ENCODE data around the gene S100PBP.

The S100PBP gene

GRCh38 chr1:32797456-32797855 is 20.0 kb upstream of the S100PBP start:
- Histone ChIP-seq H3K9me2 (replicated peaks; ENCODE audit: low read depth, low read length) (no peaks in the 10 kb centered on the region), H4K20me1 (ENCODE audit: insufficient read depth, low read length, poor library complexity, severe bottlenecking) (peaks cover 4% of the 10 kb centered on the region), H3K9me3 (ENCODE audit: insufficient read depth, low read depth, low read length) (no peaks in the 10 kb centered on the region), H3K4me1 (ENCODE audit: insufficient read depth, low read length, poor library complexity, severe bottlenecking) (no peaks in the 10 kb centered on the region), H3K79me2 (ENCODE audit: insufficient read depth, low read length) (no peaks in the 10 kb centered on the region), H2AFZ (ENCODE audit: low read length) (no peak overlapping the region), H3K9ac (ENCODE audit: low read depth, low read length, poor library complexity, severe bottlenecking) (no peak overlapping the region), H3K4me3 (ENCODE audit: low read length, poor library complexity, severe bottlenecking) (no peak overlapping the region), H3K36me3 (ENCODE audit: insufficient read depth, low read length) (peaks cover 59% of the 10 kb centered on the region), H3K4me2 (ENCODE audit: low read depth, low read length, poor library complexity, severe bottlenecking) (no peak overlapping the region), H3F3A (ENCODE audit: low read depth) (no peaks in the 10 kb centered on the region), H3K27me3 (ENCODE audit: insufficient read depth, low read length, poor library complexity, severe bottlenecking) (no peaks in the 10 kb centered on the region)
- no peak for TF ChIP-seq CTCF (conservative IDR thresholded peaks at IDR 0.05; ENCODE audit: low read length)
- TF ChIP-seq EZH2phosphoT487 (IDR thresholded peaks at IDR 0.05; ENCODE audit: borderline replicate concordance), result no peak

- Histone ChIP-seq H3F3A (ENCODE audit: low read depth) (no peaks in the 10 kb centered on the region), H3K79me2 (ENCODE audit: insufficient read depth, low read length) (no peaks in the 10 kb centered on the region), H3K4me3 (ENCODE audit: low read length, poor library complexity, severe bottlenecking) (no peak overlapping the region), H3K9me3 (ENCODE audit: insufficient read depth, low read depth, low read length) (no peaks in the 10 kb centered on the region), H3K4me1 (ENCODE audit: insufficient read depth, low read length, poor library complexity, severe bottlenecking) (no peaks in the 10 kb centered on the region), H2AFZ (ENCODE audit: low read length) (no peak overlapping the region), H3K4me2 (ENCODE audit: low read depth, low read length, poor library complexity, severe bottlenecking) (no peak overlapping the region), H4K20me1 (ENCODE audit: insufficient read depth, low read length, poor library complexity, severe bottlenecking) (peaks cover 4% of the 10 kb centered on the region), H3K36me3 (ENCODE audit: insufficient read depth, low read length) (peaks cover 59% of the 10 kb centered on the region), H3K9me2 (replicated peaks; ENCODE audit: low read depth, low read length) (no peaks in the 10 kb centered on the region), H3K9ac (ENCODE audit: low read depth, low read length, poor library complexity, severe bottlenecking) (no peak overlapping the region), H3K27me3 (ENCODE audit: insufficient read depth, low read length, poor library complexity, severe bottlenecking) (no peaks in the 10 kb centered on the region)
- TF ChIP-seq EZH2phosphoT487 (IDR thresholded peaks at IDR 0.05; ENCODE audit: borderline replicate concordance) (no peak), CTCF (conservative IDR thresholded peaks at IDR 0.05; ENCODE audit: low read length) (no peak)
Measured at GRCh38 chr1:32798191-32798590, 19.3 kb upstream of the S100PBP start.

GRCh38 chr1:32798679-32799416 is 18.6 kb upstream of the S100PBP start:
- no peaks in the 10 kb centered on the region for H3K79me2 ChIP-seq (ENCODE audit: insufficient read depth, low read length)
- TF ChIP-seq CTCF (conservative IDR thresholded peaks at IDR 0.05; ENCODE audit: low read length) (no peak), EZH2phosphoT487 (IDR thresholded peaks at IDR 0.05; ENCODE audit: borderline replicate concordance) (no peak)
- peaks cover 56% of the 10 kb centered on the region for H3K36me3 ChIP-seq (ENCODE audit: insufficient read depth, low read length)
- no peak overlapping the region for H3K9ac ChIP-seq (ENCODE audit: low read depth, low read length, poor library complexity, severe bottlenecking)
- no peaks in the 10 kb centered on the region for H3K9me3 ChIP-seq (ENCODE audit: insufficient read depth, low read depth, low read length)
- no peak overlapping the region for H3K4me2 ChIP-seq (ENCODE audit: low read depth, low read length, poor library complexity, severe bottlenecking)
- no peaks in the 10 kb centered on the region for H3K27me3 ChIP-seq (ENCODE audit: insufficient read depth, low read length, poor library complexity, severe bottlenecking)
- no peak overlapping the region for H3K4me3 ChIP-seq (ENCODE audit: low read length, poor library complexity, severe bottlenecking)
- no peak overlapping the region for H2AFZ ChIP-seq (ENCODE audit: low read length)
- H4K20me1 ChIP-seq (ENCODE audit: insufficient read depth, low read length, poor library complexity, severe bottlenecking), result peaks cover 4% of the 10 kb centered on the region
- H3K4me1 ChIP-seq (ENCODE audit: insufficient read depth, low read length, poor library complexity, severe bottlenecking), result no peaks in the 10 kb centered on the region
- no peaks in the 10 kb centered on the region for H3K9me2 ChIP-seq (replicated peaks; ENCODE audit: low read depth, low read length)
- H3F3A ChIP-seq (ENCODE audit: low read depth), result no peaks in the 10 kb centered on the region

All from Loucy (cell line).